Stimulated activated CD8-positive, alpha-beta memory T cell treated with anti-CD3 and anti-CD28 coated beads, Interleukin-12 subunit alpha, Interleukin-12 subunit beta, amount 100 ng/mL, for 1 hour (primary cell): Measurements from ENCODE around the gene CCDC136.

Experiments
- DNase-seq: peaks from one replicate; pipeline ENCODE4 v3.0.0-alpha.2; 2020; ENCODE audit warnings: low read depth

The CCDC136 gene

GRCh38 chr7:128791121-128791971 lies at the start of gene CCDC136:
Gene CCDC136 (plus strand): TSS chr7:128791968. CDS start chr7:128792412, 444 bp downstream.
- peak; percentile 56 for DNase-seq

- no peak for DNase-seq
Measured at GRCh38 chr7:128742206-128742605, 49.6 kb upstream of the CCDC136 start.

DNA sequence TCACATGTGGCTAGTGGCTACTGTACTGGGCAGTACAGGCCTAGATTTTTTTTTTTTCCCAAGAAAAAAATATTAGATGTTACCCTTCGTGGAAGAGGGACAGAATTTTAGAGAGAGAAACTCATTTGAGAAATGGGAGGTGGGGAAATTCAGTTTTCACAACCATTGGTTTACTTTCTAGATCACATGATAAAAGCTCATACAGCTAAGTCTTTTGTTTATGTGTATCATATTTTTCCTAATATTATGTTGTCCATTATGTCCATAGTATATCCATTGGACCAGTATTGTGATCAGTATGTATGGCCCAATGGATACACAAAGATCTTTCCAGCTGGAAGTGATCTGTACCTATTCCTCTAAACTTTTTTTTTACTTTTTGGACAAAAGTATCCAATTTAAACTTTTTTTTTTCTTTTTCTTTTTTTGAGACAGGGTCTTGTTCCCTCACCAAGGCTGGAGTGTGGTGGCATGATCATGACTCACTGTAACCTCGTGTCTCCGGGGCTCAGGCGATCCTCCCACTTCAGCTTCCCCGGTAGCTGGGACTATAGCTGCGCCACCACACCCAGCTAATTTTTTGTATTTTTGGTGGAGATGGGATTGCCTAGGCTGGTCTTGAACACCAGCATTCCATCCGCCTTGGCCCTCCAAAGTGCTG lies 48.5 kb upstream of the CCDC136 start:
- DNase-seq = no peak

DNA sequence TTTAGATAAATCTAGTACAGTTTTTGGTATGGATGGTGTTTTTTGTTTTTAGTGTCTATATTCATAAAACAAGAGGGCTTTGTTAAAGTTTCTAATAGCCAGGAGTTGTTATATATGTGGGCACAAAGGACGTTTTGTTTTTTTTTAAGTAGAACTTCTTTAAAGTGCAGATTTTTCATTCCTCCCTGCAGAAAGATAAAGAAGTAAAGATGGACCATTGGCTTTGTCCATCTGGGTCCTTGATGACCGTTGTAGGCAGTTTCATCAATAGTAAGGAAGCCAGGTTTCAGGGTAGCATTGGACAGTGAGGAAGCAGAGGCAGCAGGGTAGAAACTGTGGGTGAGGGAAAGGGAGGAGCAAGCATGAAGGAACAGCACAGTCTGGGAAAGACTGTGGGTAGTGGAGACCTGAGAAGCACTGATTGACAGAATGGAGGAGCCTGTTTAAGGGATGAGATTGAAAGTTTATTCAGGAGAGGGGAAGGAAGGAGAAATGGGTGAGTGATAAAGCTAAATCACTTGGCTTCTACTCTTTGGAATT lies 47.3 kb upstream of the CCDC136 start:
- DNase-seq = no peak

GRCh38 chr7:128745706-128746105 lies 46.1 kb upstream of the CCDC136 start:
- no peak for DNase-seq

- no peak for DNase-seq
Measured at GRCh38 chr7:128747327-128748079, 44.3 kb upstream of the CCDC136 start.

- no peak for DNase-seq
Measured at GRCh38 chr7:128752251-128752650, 39.5 kb upstream of the CCDC136 start.

- no peak for DNase-seq
Measured at GRCh38 chr7:128755075-128755818, 36.5 kb upstream of the CCDC136 start.

DNA sequence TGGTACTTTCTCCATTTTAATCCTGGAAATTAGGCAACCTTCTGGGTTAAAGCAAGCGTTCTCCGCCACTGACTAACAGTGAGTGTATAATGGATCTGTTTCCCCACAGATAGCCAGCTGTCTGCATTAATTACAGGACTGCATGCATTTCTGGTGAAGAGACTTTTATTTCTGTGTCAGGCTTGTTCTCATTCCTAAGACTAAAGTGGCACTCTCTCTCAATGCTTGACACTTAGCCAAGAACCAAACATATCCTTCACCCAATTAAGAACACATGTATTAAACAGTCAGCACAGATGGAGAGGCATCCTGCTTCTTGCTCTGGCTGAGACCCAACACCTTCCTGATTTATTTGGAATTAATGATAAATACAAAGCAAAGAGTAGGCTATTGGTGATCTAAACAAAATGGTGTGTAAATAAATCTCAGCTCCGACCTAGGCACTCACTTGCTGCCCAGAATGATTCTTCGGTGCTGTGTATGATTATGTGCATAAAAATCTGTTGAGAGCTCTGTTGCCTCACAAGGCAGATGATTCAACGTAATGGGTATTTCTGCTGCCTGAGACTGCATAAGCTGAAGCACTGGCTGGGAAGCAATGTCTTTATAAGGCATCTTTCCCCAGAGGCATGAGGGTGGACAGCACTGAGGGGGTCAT lies 35.8 kb upstream of the CCDC136 start:
- no peak for DNase-seq

- DNase-seq = no peak
Measured at GRCh38 chr7:128757203-128757602, 34.6 kb upstream of the CCDC136 start.

GRCh38 chr7:128758553-128758952 lies 33.2 kb upstream of the CCDC136 start:
- no peak for DNase-seq

GRCh38 chr7:128759242-128759641 lies 32.5 kb upstream of the CCDC136 start:
- DNase-seq = no peak

- DNase-seq = no peak
Measured at GRCh38 chr7:128763541-128763940, 28.2 kb upstream of the CCDC136 start.

GRCh38 chr7:128767475-128768110 lies 24.2 kb upstream of the CCDC136 start:
- no peak for DNase-seq

GRCh38 chr7:128770233-128770632 lies 21.5 kb upstream of the CCDC136 start:
- DNase-seq = no peak

- DNase-seq = no peak
Measured at GRCh38 chr7:128773604-128774003, 18.2 kb upstream of the CCDC136 start.

DNA sequence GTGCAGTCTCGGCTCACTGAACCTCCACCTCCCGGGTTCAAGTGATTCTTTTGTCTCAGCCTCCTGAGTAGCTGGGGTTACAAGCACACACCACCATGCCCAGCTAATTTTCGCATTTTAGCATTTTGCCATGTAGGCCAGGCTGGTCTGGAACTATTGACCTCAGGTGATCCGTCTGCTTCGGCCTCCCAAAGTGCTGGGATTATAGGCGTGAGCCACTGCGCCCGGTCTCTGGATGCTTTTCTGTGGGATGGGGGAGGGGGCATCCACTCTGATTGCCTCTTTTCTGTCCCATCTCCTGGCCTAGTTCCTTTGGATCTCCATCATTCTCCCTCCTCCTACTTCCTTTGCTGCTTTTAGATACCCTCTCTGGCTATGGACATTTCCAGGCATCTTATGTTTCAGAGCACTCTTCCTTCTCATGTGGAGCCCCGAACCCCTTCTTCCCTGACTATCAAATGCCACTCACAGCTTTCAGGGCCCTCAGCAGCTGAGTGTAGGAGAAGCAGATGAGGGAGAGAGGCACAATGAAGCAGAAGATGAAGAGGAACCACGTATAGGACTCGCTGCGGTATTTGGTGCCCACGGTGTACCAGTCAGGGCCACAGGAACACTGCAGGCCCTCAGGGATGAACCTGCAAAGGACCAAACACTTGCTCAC lies 17.6 kb upstream of the CCDC136 start:
- DNase-seq = no peak

DNA sequence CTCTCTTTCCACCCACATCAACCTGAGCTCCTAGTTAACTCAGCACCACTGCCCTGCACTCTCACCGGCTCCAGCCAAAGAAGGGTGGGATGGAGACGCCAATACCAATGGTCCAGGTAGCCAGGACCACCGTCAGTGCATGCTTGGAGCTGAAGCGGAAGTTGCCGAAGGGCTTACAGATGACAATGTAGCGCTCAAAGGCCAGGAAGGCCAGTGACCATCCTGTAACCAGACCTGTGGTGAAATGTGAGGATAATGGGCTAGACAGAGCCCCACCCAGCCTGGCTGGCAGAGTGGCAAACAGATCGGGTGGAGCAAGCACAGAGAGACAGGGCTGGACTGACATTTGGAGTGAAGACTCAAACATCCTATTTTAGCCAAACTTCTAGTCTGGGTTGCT lies 16.8 kb upstream of the CCDC136 start:
- DNase-seq = no peak

DNA sequence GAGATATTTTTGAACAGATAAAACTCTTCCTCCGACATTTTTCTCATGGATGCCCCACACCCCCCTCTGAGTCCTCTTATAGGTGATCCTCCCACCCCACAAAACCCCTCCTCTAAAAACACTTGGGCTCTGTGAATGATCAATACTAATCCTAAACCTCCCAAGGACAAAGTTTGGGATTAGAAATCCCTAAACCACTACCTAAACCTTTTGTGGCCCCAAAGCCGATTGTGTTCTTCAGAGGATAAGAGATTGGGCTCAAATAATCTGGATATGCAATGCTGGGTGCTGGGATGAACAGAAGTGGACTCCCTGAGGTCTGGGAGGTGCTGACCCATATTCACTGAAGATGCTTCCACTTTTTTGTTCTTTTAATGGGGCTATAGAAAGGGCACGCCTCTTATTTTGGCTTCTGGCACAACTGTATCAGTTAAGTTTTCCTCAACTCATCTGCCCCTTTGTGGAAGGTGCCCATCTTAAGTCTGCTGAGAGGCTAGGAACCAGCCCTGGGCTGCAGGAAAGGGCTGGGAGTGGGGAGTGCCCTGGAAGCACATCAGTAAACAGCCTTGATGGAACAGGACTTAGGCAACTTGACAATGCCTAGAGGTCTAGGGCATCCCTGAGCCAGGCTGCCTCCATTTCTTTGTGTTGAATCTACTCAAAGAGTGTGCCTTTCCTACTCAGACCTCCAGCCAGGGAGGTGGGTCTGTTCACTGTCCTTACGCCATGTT lies 15.9 kb upstream of the CCDC136 start, which contains the start of gene OPN1SW:
TSS of gene OPN1SW (minus strand) at position 51 of the 731 bp plus-strand sequence. CDS start at position 38, 13 bp downstream.
- DNase-seq = no peak
